MCF 10A (cell line): ENCODE measurements around the gene PTPRU. TPM values are rescaled to one million over a fixed set of nuclear protein-coding genes. Genes with fewer than 3 reads are reported as not detected.

ENCODE experiments used
- BruUV-seq: library from RNA; stranded (reverse); fragments of 400-500 nt; replicated peaks from 2 replicates; lab custom pipeline; 2021; lab: Mats Ljungman, UMichigan
- CTCF ChIA-PET: fragments of 300-600 bp; sonication (Branson Sonifier 250); formaldehyde crosslinking; extraction: SDS; loops from one replicate; lab custom pipeline; 2021; ENCODE audit warnings: antibody characterized with exemption, inconsistent platforms; lab: Yijun Ruan, JAX
- POLR2A ChIA-PET: fragments of 300-600, 350-650 bp; sonication (Branson Sonifier 250); formaldehyde crosslinking; extraction: SDS; loops from one replicate; lab custom pipeline; 2020; ENCODE audit warnings: antibody characterized with exemption, inconsistent platforms; lab: Yijun Ruan, JAX
- DNase-seq: peaks from one replicate; pipeline ENCODE4 v3.0.0-alpha.2; 2018; ENCODE audit not compliant: unreplicated experiment
- H3K27ac Mint-ChIP-seq: one replicate; pipeline ENCODE4 v1.8.0; 2022; ENCODE audit warnings: mild to moderate bottlenecking, low read depth, mixed read lengths; ENCODE audit not compliant: unreplicated experiment
- H3K27me3 Mint-ChIP-seq: one replicate; pipeline ENCODE4 v1.8.0; 2022; ENCODE audit warnings: mixed read lengths; ENCODE audit not compliant: insufficient read depth, unreplicated experiment
- H3K36me3 Mint-ChIP-seq: one replicate; pipeline ENCODE4 v1.8.0; 2022; ENCODE audit warnings: mild to moderate bottlenecking, moderate library complexity, mixed read lengths; ENCODE audit not compliant: insufficient read depth, unreplicated experiment
- H3K4me1 Mint-ChIP-seq: one replicate; pipeline ENCODE4 v1.8.0; 2022; ENCODE audit warnings: mixed read lengths; ENCODE audit not compliant: insufficient read depth, unreplicated experiment
- H3K4me3 Mint-ChIP-seq: one replicate; pipeline ENCODE4 v1.8.0; 2022; ENCODE audit warnings: mild to moderate bottlenecking, moderate library complexity, mixed read lengths; ENCODE audit not compliant: unreplicated experiment
- H3K9me3 Mint-ChIP-seq: one replicate; pipeline ENCODE4 v1.8.0; 2022; ENCODE audit warnings: mixed read lengths; ENCODE audit not compliant: unreplicated experiment
- intact Hi-C: fragments of 100-400 bp; cut with micrococcal nuclease; formaldehyde crosslinking; loops from 2 replicates; pipeline ENCODE4 v1.14.1; 2022
- total RNA-seq: library from RNA; stranded (reverse); gene quantifications from 2 replicates; pipeline ENCODE4 v1.2.3, GENCODE V29; 2022
- TF ChIP-seq, protein P1 (sequence below): fragments of 200-600 bp; IDR thresholded peaks from one replicate; pipeline ENCODE4 v1.8.0; 2022; ENCODE audit warnings: antibody characterized with exemption, mild to moderate bottlenecking; ENCODE audit not compliant: unreplicated experiment

Gene PTPRU
- total RNA-seq, 1 experiment from 2014 or later: 24.1 TPM

DNA sequence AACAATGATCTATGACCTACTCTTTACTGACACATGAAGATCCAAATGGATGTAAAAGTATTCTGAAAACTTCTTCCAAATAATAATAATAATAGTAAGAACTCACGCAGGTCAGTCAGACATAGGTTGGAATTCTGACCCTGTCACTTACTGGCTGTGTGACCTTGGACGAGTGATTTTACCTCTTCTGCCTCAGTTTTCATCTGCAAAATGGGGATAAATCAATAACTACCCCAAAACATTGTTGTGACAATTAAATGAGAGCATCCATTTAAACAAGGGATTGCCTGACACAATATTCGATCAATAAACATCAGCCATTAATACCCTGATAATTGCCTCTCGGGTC lies 6.1 kb upstream of the PTPRU start:
- H3K27ac Mint-ChIP-seq: peak overlapping the region; percentile 96
- ChIA-PET CTCF (interaction anchor here (0.9 to 1.4 kb wide), 2 partner anchors 15 to 28 kb away, joined by 3 to 8 read pairs; no protein-coding TSS in a partner anchor), POLR2A (interaction anchor here (0.7 to 2.9 kb wide), 14 partner anchors 9 to 1489 kb away, joined by 3 to 18 read pairs (median 4); partner anchors contain the start of genes SRSF4 and TAF12)
- H3K9me3 Mint-ChIP-seq: no peaks in the 10 kb centered on the region
- DNase-seq: no peak
- peak overlapping the region; percentile 90 for H3K4me3 Mint-ChIP-seq
- H3K27me3 Mint-ChIP-seq: peaks cover 14% of the 10 kb centered on the region
- intact Hi-C loops: loop anchor here (10.0 kb wide), 1 partner anchor 855 kb away; no protein-coding TSS in a partner anchor
- peaks cover 14% of the 10 kb centered on the region for H3K36me3 Mint-ChIP-seq
- TF ChIP-seq, protein P1, sequence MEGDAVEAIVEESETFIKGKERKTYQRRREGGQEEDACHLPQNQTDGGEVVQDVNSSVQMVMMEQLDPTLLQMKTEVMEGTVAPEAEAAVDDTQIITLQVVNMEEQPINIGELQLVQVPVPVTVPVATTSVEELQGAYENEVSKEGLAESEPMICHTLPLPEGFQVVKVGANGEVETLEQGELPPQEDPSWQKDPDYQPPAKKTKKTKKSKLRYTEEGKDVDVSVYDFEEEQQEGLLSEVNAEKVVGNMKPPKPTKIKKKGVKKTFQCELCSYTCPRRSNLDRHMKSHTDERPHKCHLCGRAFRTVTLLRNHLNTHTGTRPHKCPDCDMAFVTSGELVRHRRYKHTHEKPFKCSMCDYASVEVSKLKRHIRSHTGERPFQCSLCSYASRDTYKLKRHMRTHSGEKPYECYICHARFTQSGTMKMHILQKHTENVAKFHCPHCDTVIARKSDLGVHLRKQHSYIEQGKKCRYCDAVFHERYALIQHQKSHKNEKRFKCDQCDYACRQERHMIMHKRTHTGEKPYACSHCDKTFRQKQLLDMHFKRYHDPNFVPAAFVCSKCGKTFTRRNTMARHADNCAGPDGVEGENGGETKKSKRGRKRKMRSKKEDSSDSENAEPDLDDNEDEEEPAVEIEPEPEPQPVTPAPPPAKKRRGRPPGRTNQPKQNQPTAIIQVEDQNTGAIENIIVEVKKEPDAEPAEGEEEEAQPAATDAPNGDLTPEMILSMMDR: no peak
- H3K4me1 Mint-ChIP-seq: peaks cover 11% of the 10 kb centered on the region
- BruUV-seq: TSS peak; percentile 59

DNA sequence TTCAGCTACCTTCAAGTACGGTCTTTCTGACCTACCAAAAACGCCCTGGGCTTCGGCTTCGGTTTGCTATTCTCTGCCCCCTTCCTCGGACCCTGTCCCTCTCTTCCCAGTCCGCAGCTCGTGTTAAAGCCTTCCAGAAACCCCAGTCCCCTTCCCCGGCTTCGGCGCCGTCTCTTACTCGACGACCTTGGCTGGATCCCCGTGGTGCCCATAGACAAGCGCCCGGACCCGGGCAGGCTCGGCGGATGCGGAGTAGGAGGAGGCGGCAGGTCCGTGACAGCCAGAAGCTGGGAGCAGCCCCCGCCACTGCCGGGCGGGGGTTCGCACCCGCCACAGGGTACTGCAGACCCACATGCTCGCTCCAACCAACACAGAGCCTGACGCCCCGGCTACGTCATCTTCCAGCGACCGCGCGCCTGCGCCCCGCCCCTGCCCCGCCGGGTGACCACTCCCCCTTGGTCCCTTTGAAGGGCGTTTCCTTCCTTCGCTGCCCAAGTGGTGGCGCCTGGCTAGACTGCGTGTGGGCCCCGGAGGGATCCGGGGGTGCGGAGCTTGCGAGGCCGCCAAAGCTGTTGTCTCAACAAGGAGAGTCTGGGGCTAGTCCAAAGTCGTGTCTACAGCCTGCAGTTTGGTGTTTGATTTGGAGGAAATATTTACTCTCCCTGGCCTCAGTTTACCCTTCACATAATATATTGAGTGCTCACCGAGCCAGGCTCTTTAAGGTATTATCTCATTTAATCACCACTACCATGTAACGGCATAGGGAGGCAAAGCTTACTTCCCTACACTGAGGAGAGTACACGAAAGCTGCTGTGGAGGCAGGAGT lies 5.6 kb upstream of the PTPRU start, which contains the start of gene MECR:
Gene MECR, minus strand, starts transcription at position 382 of the 826 bp plus-strand sequence. Its CDS starts 28 bp downstream, at position 354.
- POLR2A ChIA-PET: interaction anchor here (0.6 to 2.9 kb wide), 22 partner anchors 8 to 1553 kb away, joined by 3 to 18 read pairs (median 3); partner anchors contain the start of genes SRSF4 and TAF12
- Mint-ChIP-seq H3K4me3 (peak within 1 kb of the TSS; percentile 90), H3K9me3 (no peaks in the 10 kb centered on the region), H3K36me3 (peaks cover 9% of the 10 kb centered on the region), H3K27ac (peak within 1 kb of the TSS; percentile 96), H3K4me1 (peaks cover 11% of the 10 kb centered on the region), H3K27me3 (peaks cover 14% of the 10 kb centered on the region)
- DNase-seq: peak; percentile 90
- BruUV-seq: no TSS peak
- TF ChIP-seq, protein P1: peak; percentile 11
- intact Hi-C loops: loop anchor here (10.0 kb wide), 1 partner anchor 854 kb away; no protein-coding TSS in a partner anchor
- CTCF ChIA-PET: interaction anchor here (0.6 to 1.4 kb wide), 4 partner anchors 12 to 814 kb away, joined by 3 to 8 read pairs (median 3); no protein-coding TSS in a partner anchor

DNA sequence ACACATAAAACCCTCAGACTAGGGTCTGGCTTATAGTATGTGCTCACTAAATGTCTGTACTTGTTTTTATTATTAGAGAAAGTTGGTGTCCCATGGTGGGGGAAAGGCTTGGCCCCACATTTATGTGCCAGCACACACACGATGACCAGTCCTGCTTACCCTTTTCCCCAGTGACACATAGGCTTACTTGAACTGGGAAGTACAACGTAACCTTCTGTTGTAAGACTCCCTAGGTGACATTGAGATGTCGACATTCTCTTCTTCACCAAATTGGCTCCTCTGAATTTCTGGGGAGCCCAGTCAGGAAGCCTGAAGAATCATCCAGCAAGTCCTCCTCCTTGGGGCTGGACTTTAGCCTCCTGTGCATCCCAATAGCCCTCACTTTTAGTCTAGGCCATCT lies 3.9 kb upstream of the PTPRU start:
- POLR2A ChIA-PET: interaction anchor here (0.6 kb wide), 1 partner anchor 556 kb away, joined by 4 read pairs; no protein-coding TSS in a partner anchor
- intact Hi-C loops: loop anchor here (10.0 kb wide), 1 partner anchor 852 kb away; no protein-coding TSS in a partner anchor

More for the DNA sequence above, 3.9 kb upstream of the PTPRU start:
- Mint-ChIP-seq H3K9me3 (no peaks in the 10 kb centered on the region), H3K36me3 (peaks cover 12% of the 10 kb centered on the region), H3K27ac (no peak overlapping the region), H3K4me1 (peaks cover 9% of the 10 kb centered on the region), H3K27me3 (peaks cover 14% of the 10 kb centered on the region), H3K4me3 (no peak overlapping the region)
- DNase-seq: no peak
- CTCF ChIA-PET: no interaction called here
- no TSS peak for BruUV-seq
- TF ChIP-seq, protein P1: no peak
